HG03460 (cell line): ENCODE data around the gene SPOCK1.
A peak's percentile ranks its signal among the peaks of the same experiment; 100 is the strongest.

Experiments
- ATAC-seq: cut with Tn5 transposase; IDR thresholded peaks from one replicate; pipeline ENCODE4 v1.9.1; 2021; ENCODE audit not compliant: unreplicated experiment

SPOCK1 gene

GRCh38 chr5:137126829-137127228, 372.3 kb downstream of the SPOCK1 start:
- ATAC-seq, result no peak

- ATAC-seq, result no peak
Measured at GRCh38 chr5:137122558-137122957, 376.6 kb downstream of the SPOCK1 start.

- no peak for ATAC-seq
Measured at GRCh38 chr5:137122075-137122474, 377.1 kb downstream of the SPOCK1 start.

GRCh38 chr5:137119321-137119720, 379.8 kb downstream of the SPOCK1 start:
- ATAC-seq, result no peak

GRCh38 chr5:137118629-137119028, 380.5 kb downstream of the SPOCK1 start:
- no peak for ATAC-seq

- ATAC-seq, result no peak
Measured at GRCh38 chr5:137115152-137115551, 384.0 kb downstream of the SPOCK1 start.

GRCh38 chr5:137114529-137114928, 384.6 kb downstream of the SPOCK1 start:
- ATAC-seq, result no peak

GRCh38 chr5:137113939-137114338, 385.2 kb downstream of the SPOCK1 start:
- peak; percentile 52 for ATAC-seq

- no peak for ATAC-seq
Measured at GRCh38 chr5:137113161-137113560, 386.0 kb downstream of the SPOCK1 start.

GRCh38 chr5:137105351-137106035, 393.6 kb downstream of the SPOCK1 start:
- ATAC-seq, result no peak

GRCh38 chr5:137101544-137101943, 397.6 kb downstream of the SPOCK1 start:
- ATAC-seq, result no peak

- ATAC-seq, result no peak
Measured at GRCh38 chr5:137099651-137100050, 399.5 kb downstream of the SPOCK1 start.

GRCh38 chr5:137098663-137099062, 400.5 kb downstream of the SPOCK1 start:
- ATAC-seq, result no peak

GRCh38 chr5:137098238-137098637, 400.9 kb downstream of the SPOCK1 start:
- no peak for ATAC-seq

- no peak for ATAC-seq
Measured at GRCh38 chr5:137097203-137097602, 401.9 kb downstream of the SPOCK1 start.

- ATAC-seq, result no peak
Measured at GRCh38 chr5:137096149-137097103, 402.7 kb downstream of the SPOCK1 start.

GRCh38 chr5:137095597-137095996, 403.5 kb downstream of the SPOCK1 start:
- no peak for ATAC-seq

GRCh38 chr5:137092831-137093230, 406.3 kb downstream of the SPOCK1 start:
- ATAC-seq, result no peak

GRCh38 chr5:137091472-137091871, 407.7 kb downstream of the SPOCK1 start:
- no peak for ATAC-seq

- no peak for ATAC-seq
Measured at GRCh38 chr5:137090721-137091120, 408.4 kb downstream of the SPOCK1 start.

GRCh38 chr5:137090151-137090550, 409.0 kb downstream of the SPOCK1 start:
- ATAC-seq, result no peak

- ATAC-seq, result no peak
Measured at GRCh38 chr5:137088175-137088574, 411.0 kb downstream of the SPOCK1 start.
